Measurements from ENCODE around the gene SYCP3. TPM values are rescaled to one million over a fixed set of nuclear protein-coding genes. Genes with fewer than 3 reads are reported as not detected.

Gene SYCP3
- total RNA-seq, 1 donor from 2014 or later: 0.16 TPM

GRCh38 chr12:101746661-101747060 is 7.4 kb upstream of the SYCP3 start:
- Mint-ChIP-seq H3K4me1 (no peaks in the 10 kb centered on the region), H3K36me3 (peaks cover 37% of the 10 kb centered on the region), H3K4me3 (no peak overlapping the region), H3K9me3 (no peaks in the 10 kb centered on the region), H3K27ac (no peak overlapping the region), H3K27me3 (ENCODE audit: low read depth) (no peaks in the 10 kb centered on the region)
- no peak for TF ChIP-seq CTCF (IDR thresholded peaks at IDR 0.05; ENCODE audit: unreplicated experiment)
- no peak for DNase-seq (ENCODE audit: low spot score in 2 of 2, unreplicated experiment in 2 of 2)

DNA sequence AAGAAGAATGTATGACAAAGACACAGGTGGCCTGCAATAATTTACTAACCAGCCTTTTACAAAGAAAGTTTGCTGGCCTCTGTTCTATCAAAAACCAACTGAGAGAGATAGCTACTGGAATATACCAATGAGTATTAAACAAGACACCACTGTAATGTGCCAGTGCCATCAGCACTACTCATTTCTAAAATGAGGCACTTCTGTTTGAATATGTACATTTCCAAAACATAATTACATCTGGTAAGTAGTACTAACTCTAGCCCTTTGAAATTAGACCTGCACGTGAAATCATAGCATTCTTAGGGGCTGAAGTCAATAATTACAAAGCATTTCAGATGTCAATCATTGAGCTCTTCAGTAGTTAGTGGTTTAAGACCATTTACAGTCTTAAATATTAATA is 6.9 kb upstream of the SYCP3 start:
- peaks cover 37% of the 10 kb centered on the region for H3K36me3 Mint-ChIP-seq
- DNase-seq (ENCODE audit: low spot score in 2 of 2, unreplicated experiment in 2 of 2): no peak
- H3K27me3 Mint-ChIP-seq (ENCODE audit: low read depth): no peaks in the 10 kb centered on the region
- no peak for TF ChIP-seq CTCF (IDR thresholded peaks at IDR 0.05; ENCODE audit: unreplicated experiment)
- H3K4me3 Mint-ChIP-seq: no peak overlapping the region
- H3K9me3 Mint-ChIP-seq: no peaks in the 10 kb centered on the region
- no peaks in the 10 kb centered on the region for H3K4me1 Mint-ChIP-seq
- no peak overlapping the region for H3K27ac Mint-ChIP-seq

- H3K27ac Mint-ChIP-seq: no peak overlapping the region
- H3K9me3 Mint-ChIP-seq: peaks cover 2% of the 10 kb centered on the region
- no peak overlapping the region for H3K4me3 Mint-ChIP-seq
- peaks cover 35% of the 10 kb centered on the region for H3K36me3 Mint-ChIP-seq
- no peaks in the 10 kb centered on the region for H3K4me1 Mint-ChIP-seq
- H3K27me3 Mint-ChIP-seq (ENCODE audit: low read depth): no peaks in the 10 kb centered on the region
- no peak for TF ChIP-seq CTCF (IDR thresholded peaks at IDR 0.05; ENCODE audit: unreplicated experiment)
- no peak for DNase-seq (ENCODE audit: low spot score in 2 of 2, unreplicated experiment in 2 of 2)
Measured at GRCh38 chr12:101745481-101745880, 6.2 kb upstream of the SYCP3 start.

- no peak for DNase-seq (ENCODE audit: low spot score in 2 of 2, unreplicated experiment in 2 of 2)
- H3K4me3 Mint-ChIP-seq: no peak overlapping the region
- peaks cover 39% of the 10 kb centered on the region for H3K36me3 Mint-ChIP-seq
- no peak for TF ChIP-seq CTCF (IDR thresholded peaks at IDR 0.05; ENCODE audit: unreplicated experiment)
- peaks cover 2% of the 10 kb centered on the region for H3K9me3 Mint-ChIP-seq
- no peak overlapping the region for H3K27ac Mint-ChIP-seq
- H3K4me1 Mint-ChIP-seq: no peaks in the 10 kb centered on the region
- H3K27me3 Mint-ChIP-seq (ENCODE audit: low read depth): no peaks in the 10 kb centered on the region
Measured at GRCh38 chr12:101743724-101744472, 4.6 kb upstream of the SYCP3 start.

DNA sequence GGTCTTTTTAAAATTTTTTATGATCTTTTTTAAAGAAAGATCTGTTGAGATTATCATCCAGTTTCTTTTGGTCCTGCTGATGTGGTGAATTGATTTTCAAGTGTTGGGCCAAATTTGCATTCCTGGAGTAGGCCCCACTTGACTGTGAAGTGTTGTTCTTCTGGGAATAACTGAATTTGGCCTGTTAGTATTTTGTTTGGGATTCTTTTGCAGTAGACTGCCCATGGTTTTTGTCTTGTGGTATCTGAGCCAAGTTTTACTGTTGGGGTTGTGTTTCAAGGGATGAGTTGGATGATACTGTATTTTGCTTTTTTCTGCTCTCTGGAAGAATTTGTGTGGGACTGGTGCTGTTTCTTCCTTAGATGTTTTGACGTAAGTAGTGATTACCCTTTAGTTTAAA is 4.0 kb upstream of the SYCP3 start:
- Mint-ChIP-seq H3K4me1 (no peaks in the 10 kb centered on the region), H3K9me3 (peaks cover 2% of the 10 kb centered on the region), H3K27me3 (ENCODE audit: low read depth) (no peaks in the 10 kb centered on the region), H3K36me3 (peaks cover 40% of the 10 kb centered on the region), H3K4me3 (no peak overlapping the region), H3K27ac (no peak overlapping the region)
- TF ChIP-seq CTCF (IDR thresholded peaks at IDR 0.05; ENCODE audit: unreplicated experiment): no peak
- DNase-seq (ENCODE audit: low spot score in 2 of 2, unreplicated experiment in 2 of 2): no peak
